ENCODE results near the gene DNAH14. TPM values are rescaled to one million over a fixed set of nuclear protein-coding genes. Genes with fewer than 3 reads are reported as not detected.
"Not testable (repeated sequence)": the region's sequence is repeated elsewhere in the genome, so short reads cannot be mapped to it uniquely, and the experiment has no call there.

The DNAH14 gene
- total and polyA plus RNA-seq, 2 experiments from 2014 or later = 55.3 to 80.2 TPM

DNA sequence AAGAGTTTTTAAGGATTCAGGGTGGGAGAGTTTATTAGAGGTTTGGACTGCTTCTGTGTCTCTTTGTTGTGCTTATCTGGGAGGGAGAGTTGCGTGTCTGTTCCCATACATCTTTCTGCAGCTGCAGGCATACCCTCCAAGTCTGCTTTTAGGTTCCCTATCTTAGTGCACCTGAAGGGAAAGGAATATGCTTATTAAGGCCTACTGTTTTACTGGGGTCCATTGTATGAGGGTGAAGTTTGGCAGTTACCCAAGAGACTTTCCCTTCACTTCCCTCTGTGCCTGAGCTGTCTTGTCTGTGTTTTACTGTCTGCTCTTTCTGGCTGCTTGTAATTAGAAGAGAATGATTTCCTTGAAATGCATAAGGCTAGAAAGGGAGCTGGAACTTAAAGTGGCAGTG, 107.0 kb downstream of the DNAH14 start:
- not testable (repeated sequence) for H4K20me1 ChIP-seq (replicated peaks; ENCODE audit: insufficient read depth); H3K36me3 ChIP-seq (ENCODE audit: insufficient read depth); H3K4me3 Mint-ChIP-seq; H3K9me2 ChIP-seq (ENCODE audit: insufficient read depth); H3K4me2 ChIP-seq; H2AFZ ChIP-seq; ATAC-seq; H3K27me3 Mint-ChIP-seq (ENCODE audit: insufficient read depth, low read depth, poor library complexity); H3K27ac Mint-ChIP-seq; H3F3A ChIP-seq (replicated peaks; ENCODE audit: low read depth); H3K4me3 ChIP-seq; H3K4me1 ChIP-seq (ENCODE audit: insufficient read depth); H3K4me1 Mint-ChIP-seq; H3K27ac ChIP-seq (ENCODE audit: low read depth); H3K27me3 ChIP-seq (ENCODE audit: insufficient read depth); H3K36me3 Mint-ChIP-seq (ENCODE audit: low read depth); H3K9me3 Mint-ChIP-seq; H3K79me2 ChIP-seq (replicated peaks; ENCODE audit: insufficient read depth); DNase-seq (ENCODE audit: low spot score)

DNA sequence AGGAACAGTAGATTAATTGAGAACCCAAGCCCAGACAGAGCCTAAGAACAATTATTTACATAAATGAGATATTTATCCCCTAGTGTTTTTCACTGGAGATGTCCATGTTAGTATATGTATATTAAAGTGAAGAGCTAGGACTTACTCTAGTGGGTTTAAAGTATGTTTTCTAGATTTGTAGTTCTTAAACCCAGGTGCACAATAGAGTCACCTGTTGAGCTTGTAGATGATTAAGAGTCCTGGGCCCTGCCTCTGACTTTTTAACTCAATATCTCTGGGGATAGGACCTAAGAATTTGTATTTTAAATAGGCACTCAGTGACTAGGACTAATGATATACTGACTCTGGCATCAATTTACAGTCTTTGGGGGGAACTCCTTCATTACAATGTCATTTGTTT, 112.8 kb downstream of the DNAH14 start:
- no peak overlapping the region for H2AFZ ChIP-seq
- ATAC-seq (no peak), DNase-seq (ENCODE audit: low spot score) (no peak)
- H3K27ac Mint-ChIP-seq = no peak overlapping the region
- H3K4me2 ChIP-seq = no peak overlapping the region
- H3K79me2 ChIP-seq (replicated peaks; ENCODE audit: insufficient read depth) = no peaks in the 10 kb centered on the region
- no peaks in the 10 kb centered on the region for H3K4me1 Mint-ChIP-seq
- no peaks in the 10 kb centered on the region for H3K36me3 Mint-ChIP-seq (ENCODE audit: low read depth)
- no peak overlapping the region for H3K27ac ChIP-seq (ENCODE audit: low read depth)
- no peaks in the 10 kb centered on the region for H4K20me1 ChIP-seq (replicated peaks; ENCODE audit: insufficient read depth)
- H3K9me3 Mint-ChIP-seq = no peaks in the 10 kb centered on the region
- no peaks in the 10 kb centered on the region for H3K4me1 ChIP-seq (ENCODE audit: insufficient read depth)
- no peaks in the 10 kb centered on the region for H3K36me3 ChIP-seq (ENCODE audit: insufficient read depth)
- H3K9me2 ChIP-seq (ENCODE audit: insufficient read depth) = no peaks in the 10 kb centered on the region
- no peak overlapping the region for H3K4me3 ChIP-seq
- no peaks in the 10 kb centered on the region for H3F3A ChIP-seq (replicated peaks; ENCODE audit: low read depth)
- no peak overlapping the region for H3K4me3 Mint-ChIP-seq
- H3K27me3 ChIP-seq (ENCODE audit: insufficient read depth) = no peaks in the 10 kb centered on the region
- peaks cover under 1% of the 10 kb centered on the region for H3K27me3 Mint-ChIP-seq (ENCODE audit: insufficient read depth, low read depth, poor library complexity)
- no peak for TF ChIP-seq POLR2AphosphoS5 (IDR thresholded peaks at IDR 0.05; ENCODE audit: low read depth)
- TF ChIP-seq ZNF462 (CRISPR knock-in tag; IDR thresholded peaks at IDR 0.05) = no peak
- no peak for TF ChIP-seq ZNF114 (CRISPR knock-in tag; IDR thresholded peaks at IDR 0.05)
- TF ChIP-seq NANOG (IDR thresholded peaks at IDR 0.05; ENCODE audit: borderline replicate concordance) = no peak
- TF ChIP-seq ETS1 (IDR thresholded peaks at IDR 0.05) = no peak
- TF ChIP-seq, protein P1, sequence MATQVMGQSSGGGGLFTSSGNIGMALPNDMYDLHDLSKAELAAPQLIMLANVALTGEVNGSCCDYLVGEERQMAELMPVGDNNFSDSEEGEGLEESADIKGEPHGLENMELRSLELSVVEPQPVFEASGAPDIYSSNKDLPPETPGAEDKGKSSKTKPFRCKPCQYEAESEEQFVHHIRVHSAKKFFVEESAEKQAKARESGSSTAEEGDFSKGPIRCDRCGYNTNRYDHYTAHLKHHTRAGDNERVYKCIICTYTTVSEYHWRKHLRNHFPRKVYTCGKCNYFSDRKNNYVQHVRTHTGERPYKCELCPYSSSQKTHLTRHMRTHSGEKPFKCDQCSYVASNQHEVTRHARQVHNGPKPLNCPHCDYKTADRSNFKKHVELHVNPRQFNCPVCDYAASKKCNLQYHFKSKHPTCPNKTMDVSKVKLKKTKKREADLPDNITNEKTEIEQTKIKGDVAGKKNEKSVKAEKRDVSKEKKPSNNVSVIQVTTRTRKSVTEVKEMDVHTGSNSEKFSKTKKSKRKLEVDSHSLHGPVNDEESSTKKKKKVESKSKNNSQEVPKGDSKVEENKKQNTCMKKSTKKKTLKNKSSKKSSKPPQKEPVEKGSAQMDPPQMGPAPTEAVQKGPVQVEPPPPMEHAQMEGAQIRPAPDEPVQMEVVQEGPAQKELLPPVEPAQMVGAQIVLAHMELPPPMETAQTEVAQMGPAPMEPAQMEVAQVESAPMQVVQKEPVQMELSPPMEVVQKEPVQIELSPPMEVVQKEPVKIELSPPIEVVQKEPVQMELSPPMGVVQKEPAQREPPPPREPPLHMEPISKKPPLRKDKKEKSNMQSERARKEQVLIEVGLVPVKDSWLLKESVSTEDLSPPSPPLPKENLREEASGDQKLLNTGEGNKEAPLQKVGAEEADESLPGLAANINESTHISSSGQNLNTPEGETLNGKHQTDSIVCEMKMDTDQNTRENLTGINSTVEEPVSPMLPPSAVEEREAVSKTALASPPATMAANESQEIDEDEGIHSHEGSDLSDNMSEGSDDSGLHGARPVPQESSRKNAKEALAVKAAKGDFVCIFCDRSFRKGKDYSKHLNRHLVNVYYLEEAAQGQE (IDR thresholded peaks at IDR 0.05; ENCODE audit: unreplicated experiment) = no peak
- TF ChIP-seq CREB1 (CRISPR knock-in tag; IDR thresholded peaks at IDR 0.05; ENCODE audit: low read depth) = no peak
- TF ChIP-seq, protein P2, sequence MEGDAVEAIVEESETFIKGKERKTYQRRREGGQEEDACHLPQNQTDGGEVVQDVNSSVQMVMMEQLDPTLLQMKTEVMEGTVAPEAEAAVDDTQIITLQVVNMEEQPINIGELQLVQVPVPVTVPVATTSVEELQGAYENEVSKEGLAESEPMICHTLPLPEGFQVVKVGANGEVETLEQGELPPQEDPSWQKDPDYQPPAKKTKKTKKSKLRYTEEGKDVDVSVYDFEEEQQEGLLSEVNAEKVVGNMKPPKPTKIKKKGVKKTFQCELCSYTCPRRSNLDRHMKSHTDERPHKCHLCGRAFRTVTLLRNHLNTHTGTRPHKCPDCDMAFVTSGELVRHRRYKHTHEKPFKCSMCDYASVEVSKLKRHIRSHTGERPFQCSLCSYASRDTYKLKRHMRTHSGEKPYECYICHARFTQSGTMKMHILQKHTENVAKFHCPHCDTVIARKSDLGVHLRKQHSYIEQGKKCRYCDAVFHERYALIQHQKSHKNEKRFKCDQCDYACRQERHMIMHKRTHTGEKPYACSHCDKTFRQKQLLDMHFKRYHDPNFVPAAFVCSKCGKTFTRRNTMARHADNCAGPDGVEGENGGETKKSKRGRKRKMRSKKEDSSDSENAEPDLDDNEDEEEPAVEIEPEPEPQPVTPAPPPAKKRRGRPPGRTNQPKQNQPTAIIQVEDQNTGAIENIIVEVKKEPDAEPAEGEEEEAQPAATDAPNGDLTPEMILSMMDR (conservative IDR thresholded peaks at IDR 0.05; ENCODE audit: low read depth in 2 of 2) = no peak
- no peak for TF ChIP-seq JUNB (IDR thresholded peaks at IDR 0.05; ENCODE audit: unreplicated experiment)
- TF ChIP-seq STAT1 (IDR thresholded peaks at IDR 0.05; ENCODE audit: unreplicated experiment) = no peak
- no peak for TF ChIP-seq ZNF331 (CRISPR knock-in tag; IDR thresholded peaks at IDR 0.05; ENCODE audit: low read depth)

All from GM23338 (cell line).